Activated CD8-positive, alpha-beta memory T cell treated with anti-CD3 and anti-CD28 coated beads for 24 hours (primary cell): ENCODE data around the gene GOLGA6L10.
A peak's percentile ranks its signal among the peaks of the same experiment; 100 is the strongest.

Experiments
- DNase-seq: peaks from one replicate; pipeline ENCODE4 v3.0.0-alpha.2; 2020

GOLGA6L10 gene

DNA sequence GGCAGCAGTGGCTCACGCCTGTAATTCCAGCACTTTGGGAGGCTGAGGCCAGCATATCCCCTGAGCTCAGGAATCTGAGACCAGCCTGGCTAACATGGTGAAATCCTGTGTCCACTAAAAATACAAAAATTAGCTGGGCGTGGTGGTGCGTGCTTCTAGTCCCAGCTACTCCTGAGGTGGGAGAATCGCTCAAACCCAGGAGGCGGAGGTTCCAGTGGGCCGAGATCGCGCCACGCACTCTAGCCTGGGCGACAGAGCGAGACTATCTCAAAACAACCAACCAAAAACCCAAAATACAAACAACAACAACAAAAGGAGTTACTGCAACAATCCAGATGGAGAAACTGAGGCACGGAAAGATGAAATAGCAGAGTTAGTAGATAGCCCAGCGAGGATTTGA lies 51.2 kb downstream of the GOLGA6L10 start:
- peak; percentile 55 for DNase-seq

DNA sequence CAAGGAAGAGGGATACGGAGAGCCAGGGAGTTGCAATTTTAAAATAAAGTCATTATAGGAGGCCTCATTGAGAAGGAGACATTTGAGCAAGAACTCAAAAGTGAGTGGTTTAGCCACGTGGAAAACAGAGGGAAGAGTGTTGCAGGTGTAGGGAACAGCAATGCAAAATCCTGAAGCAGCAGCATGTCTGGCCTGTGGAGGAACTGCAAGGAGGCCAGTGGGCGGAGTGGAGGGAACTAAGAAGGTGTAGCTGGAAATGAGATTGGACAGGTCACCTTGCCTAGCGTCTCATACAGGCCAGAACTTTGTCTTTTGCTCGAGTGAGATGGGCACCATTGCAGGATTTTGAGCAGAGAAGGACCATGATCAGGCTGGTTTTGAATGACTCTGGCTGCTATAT lies 51.7 kb downstream of the GOLGA6L10 start:
- no peak for DNase-seq

GRCh38 chr15:82294061-82294690 lies 55.1 kb downstream of the GOLGA6L10 start:
- no peak for DNase-seq

GRCh38 chr15:82292271-82292670 lies 57.0 kb downstream of the GOLGA6L10 start:
- DNase-seq, result no peak
